GM19023 (cell line): Measurements from ENCODE around the gene SPAG4.

Source experiments
- ATAC-seq: cut with Tn5 transposase; IDR thresholded peaks from one replicate; pipeline ENCODE4 v1.9.1; 2021; ENCODE audit warnings: mild to moderate bottlenecking, moderate library complexity; ENCODE audit not compliant: unreplicated experiment

The SPAG4 gene, protein sequence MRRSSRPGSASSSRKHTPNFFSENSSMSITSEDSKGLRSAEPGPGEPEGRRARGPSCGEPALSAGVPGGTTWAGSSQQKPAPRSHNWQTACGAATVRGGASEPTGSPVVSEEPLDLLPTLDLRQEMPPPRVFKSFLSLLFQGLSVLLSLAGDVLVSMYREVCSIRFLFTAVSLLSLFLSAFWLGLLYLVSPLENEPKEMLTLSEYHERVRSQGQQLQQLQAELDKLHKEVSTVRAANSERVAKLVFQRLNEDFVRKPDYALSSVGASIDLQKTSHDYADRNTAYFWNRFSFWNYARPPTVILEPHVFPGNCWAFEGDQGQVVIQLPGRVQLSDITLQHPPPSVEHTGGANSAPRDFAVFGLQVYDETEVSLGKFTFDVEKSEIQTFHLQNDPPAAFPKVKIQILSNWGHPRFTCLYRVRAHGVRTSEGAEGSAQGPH

DNA sequence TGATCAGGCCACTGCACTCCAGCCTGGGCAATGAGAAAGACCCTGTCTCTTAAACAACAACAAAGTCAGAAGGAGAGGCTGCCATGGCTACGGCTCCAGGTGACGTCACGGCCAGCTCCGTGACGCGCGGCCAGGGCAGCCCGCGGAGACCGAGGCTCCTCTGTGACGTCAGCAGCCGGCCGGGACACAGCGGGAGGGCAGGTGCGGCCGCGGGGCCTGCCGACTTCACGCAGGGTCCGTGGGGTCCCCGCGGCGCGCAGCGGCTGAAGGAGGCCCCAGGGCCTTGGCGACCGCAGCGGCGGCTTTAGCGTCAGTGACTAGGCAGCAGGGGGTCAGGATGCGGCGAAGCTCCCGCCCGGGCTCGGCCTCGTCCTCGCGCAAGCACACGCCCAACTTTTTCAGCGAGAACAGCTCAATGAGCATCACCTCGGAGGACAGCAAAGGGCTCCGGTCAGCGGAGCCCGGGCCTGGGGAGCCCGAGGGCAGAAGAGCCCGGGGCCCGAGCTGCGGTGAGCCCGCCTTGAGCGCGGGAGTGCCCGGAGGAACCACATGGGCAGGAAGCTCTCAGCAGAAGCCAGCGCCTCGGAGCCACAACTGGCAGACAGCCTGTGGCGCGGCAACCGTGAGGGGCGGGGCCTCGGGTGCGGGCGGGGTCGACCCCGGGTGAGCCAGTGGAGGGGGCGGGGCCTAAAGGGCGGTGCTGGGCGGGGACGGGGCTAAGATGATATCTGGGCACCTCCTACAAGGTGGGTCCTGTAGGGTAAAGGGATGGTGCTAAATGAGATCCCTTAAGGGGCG is at the start of gene SPAG4:
SPAG4 (plus strand) TSS at position 163 of the 798 bp plus-strand sequence; CDS start at position 338, 175 bp downstream.
- peak; percentile 72 for ATAC-seq

DNA sequence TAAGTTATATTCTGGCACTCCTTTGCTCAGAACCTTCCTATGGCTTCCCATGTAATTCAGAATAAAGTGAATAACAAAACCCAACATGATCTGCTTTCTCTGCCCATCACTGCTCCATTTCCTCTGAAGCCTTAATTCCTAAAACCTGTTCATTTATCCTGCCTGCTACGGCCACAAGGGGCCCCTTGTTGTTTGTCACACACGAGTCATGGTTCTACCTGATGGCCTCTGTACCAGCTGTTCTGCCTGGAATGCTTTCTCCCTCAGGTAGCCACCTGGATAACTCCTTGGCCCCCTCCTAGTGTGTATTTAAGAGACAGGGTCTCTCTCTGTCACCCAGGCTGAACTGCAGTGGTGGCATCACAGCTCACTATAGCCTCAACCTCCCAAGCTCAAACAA is 47.0 kb upstream of the SPAG4 start:
- no peak for ATAC-seq

DNA sequence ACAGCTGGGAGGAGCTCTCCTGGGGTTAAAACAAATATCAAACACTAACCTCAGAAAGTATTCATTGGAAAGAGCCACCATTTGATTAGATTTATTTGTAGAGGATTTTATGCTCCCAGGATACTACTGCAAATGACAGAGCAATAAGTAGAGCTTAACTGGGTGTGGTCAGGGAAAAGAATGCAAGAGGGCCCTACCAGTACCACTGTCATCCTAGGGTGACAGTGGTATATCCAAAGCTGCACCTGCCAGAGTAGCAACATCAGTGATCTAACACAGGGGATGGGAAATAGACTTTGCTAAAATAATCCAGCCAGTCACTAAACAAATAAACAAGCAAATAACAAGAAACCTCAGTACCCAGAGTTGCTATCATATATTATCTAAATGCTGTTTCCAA is 44.1 kb upstream of the SPAG4 start:
- ATAC-seq, result no peak

DNA sequence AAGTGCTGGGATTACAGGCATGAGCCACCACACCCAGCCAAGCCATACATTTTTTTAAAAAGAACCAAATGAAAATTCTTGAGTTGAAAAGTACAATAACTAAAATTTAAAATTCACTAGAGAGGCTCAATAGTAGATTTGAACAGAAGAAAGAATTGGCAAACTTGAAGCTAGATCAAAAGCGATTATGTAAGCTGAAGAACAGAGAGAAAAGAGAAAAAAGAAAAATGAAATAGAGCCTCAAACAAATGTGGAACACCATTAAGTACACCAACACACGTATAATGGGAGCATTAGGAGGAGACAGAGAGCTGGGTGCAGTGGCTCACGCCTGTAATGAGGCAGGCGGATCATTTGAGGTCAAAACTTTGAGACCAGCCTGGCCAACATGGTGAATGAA is 42.8 kb upstream of the SPAG4 start:
- no peak for ATAC-seq

DNA sequence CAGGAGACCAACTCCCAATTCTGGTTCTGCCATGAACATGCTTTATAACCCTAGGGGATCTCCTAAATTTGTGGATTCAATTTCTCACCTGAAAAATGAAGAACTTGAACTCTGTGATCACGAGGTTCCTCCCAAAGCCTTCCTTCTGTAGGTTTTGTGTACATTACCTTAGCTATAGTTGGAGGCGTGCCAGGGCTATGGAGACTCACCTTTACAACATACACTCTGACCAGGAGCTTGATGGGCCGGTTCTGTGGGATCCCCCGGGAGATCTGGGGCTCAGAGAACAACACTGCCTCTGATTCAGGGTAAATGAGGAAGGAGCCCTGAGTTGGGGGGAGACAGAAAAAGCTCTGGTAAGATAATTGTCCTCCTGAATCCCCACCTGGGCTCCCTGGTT is 39.7 kb upstream of the SPAG4 start:
- no peak for ATAC-seq

DNA sequence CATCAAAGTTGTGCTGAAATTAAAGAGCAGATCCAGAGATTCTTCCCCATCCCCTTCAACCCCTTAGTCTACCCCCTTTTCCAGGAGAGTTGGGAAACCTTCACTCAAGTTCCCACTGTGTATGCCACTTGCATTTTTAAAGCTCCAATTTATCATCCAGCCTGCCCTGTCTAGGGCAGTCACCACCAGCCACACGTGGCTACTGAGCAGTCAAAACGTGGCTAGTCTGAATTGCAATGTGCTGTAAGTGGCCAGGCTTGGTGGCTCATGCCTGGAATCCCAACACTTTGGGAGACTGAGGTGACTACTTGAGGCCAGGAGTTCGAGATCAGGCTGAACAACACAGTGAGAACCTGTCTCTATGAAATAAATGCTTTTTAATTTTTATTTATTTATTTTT is 38.8 kb upstream of the SPAG4 start:
- no peak for ATAC-seq

DNA sequence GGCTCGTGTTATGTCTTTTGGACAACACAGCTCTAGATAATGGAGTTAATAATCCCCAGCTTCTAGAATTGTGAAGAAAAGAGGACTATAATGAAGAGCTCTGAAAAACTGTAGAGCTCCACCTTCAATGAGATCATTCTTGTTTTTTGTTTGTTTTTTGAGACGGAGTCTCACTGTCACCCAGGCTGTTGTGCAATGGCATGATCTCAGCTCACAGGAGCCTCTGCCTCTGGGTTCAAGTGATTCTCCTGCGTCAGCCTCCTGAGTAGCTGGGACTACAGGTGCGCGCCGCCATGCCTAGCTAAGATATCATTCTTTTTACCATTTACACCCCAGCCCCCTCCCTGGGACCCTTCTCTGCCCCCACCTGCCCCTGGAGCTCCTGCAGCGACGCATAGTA is 37.2 kb upstream of the SPAG4 start:
- ATAC-seq, result no peak

DNA sequence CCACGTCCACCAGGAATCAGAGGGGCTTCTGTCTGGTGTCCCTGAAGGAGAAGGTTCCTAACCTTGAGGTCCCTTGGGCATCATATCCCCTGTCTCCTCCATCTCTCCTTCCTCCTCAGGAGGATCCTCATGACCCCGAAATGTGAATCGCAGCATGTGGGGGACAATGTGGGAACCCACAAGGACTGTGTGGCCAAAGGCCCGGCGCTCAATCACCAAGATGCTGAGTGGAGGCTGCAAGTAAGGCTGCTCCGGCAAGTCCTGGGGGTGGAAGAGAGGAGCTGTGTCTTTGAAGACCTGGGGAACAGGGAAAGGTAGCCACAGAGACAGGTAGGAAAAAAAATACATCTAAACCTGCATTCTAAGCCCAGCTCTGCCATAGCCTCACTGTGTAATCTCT is 36.4 kb upstream of the SPAG4 start:
- ATAC-seq, result no peak

DNA sequence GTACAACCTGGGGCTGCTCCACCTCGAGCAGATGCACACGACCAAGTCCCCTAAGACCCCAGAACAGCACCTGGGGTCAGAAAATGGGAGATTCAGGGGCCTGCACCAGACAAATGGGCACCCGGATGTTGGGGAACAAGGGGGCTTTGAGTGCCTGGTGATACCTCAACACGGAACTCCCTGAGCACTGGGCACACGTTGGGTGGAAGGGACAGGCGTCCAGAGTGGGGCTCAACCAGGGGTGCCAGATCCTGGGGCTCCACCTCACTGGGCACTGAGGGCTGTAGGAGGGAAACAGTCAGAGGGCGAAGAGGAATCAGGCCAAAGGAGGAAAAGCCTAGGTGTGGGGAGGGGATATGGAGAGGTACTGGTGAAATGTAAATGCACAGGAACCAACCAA is 33.5 kb upstream of the SPAG4 start:
- no peak for ATAC-seq

DNA sequence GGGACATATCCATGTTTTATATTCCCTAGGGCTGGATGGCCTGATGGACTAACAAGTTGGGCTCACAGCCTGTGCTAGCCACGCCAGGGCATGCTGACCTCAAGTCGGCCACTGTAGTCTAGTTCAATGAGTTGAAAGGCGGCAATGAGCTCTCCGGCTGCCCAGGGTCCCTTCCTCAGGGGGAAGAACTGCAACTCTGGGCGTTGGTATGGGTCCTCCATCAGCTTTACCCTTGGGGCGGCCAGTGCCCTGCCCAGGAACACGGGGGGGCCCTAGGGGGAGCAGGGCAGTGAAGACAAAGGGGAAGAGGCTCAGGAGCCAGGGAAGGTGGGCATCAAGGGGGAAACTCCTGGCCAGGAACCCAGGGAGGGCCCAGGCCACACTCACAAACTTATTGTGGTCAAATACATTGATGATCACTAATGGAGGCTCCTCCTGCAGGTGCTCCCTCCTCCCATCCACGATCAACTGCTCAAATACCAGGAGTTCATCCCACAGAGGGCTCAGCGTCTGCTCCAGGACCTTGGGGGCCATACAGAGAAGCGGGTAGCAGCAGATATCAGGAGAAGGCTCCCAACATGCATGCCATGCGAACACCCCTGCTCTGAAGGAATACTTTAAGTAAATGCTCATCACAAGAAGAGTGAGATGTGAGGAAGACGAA is 32.8 kb upstream of the SPAG4 start:
- no peak for ATAC-seq

DNA sequence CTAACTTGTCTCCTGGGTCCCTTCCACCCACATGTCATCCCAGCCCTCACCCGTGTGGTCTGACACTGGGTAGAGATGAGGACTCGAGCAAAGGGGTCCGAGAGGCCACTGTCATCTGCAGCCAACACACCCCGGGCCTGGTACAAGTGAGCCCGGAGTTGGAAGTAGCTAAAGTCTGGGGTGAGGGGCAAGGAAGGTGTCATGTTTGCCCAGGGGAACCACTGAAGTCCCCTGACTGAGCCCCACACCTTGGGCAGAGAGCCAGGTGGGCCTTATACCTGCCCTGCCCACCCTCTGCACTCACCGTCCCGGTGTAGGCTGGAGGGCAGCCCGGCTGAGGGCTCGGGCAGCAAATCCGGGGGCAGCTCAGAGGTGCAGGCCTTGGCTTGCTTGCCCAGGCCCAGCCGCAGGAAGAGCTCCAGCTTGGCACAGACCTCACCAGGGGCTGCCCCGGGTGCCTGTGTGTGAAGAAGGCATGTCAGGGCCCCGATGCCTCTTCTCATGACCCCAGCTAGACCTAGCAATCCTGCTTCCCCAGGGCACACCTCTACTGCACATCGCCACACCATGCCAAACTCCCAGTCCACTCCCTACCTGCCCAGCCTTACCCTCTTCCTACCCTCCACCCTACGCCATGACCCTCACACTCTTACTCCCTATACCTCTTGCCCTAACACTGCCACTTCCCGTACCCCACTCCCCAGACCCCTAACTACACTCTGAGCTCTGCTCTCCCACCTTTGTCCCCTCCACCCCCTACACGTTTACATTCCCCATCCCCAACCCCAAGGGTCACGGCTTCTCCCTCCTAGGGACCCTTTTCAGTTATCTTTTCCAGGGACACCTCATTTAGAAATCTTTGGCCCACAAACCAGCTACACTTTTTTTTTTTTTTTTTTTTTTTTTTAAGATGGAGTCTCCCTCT is 31.7 kb upstream of the SPAG4 start:
- ATAC-seq, result no peak

DNA sequence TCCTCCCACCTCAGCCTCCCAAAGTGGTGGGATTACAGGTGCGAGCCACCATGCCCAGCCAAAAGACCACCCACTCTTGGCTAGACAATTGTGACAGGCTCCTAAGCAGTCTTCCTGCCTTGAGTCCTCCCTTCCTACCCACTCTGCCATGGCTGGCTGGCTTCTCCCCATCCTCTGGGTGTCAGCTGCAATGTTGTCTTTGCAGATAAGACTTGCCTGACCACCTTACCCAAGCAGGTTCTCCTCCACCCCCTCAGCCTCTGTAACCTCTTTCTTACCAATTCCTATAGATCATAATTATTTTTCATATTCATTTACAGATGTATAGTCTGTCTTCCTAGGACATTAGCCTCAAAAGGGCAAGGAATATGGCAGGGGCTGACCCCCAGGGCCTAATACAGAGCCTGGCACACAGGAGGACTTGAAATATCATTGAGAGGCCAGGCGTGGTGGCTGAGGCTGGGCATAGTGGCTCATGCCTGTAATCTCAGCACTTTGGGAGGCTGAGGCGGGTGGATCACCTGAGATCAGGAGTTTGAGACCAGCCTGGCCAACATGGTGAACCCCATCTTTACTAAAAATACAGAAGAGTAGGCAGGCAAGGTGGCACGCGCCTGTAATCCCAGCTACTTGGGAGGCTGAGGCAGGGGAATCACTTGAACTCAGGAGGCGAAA is 28.7 kb upstream of the SPAG4 start:
- ATAC-seq, result no peak

DNA sequence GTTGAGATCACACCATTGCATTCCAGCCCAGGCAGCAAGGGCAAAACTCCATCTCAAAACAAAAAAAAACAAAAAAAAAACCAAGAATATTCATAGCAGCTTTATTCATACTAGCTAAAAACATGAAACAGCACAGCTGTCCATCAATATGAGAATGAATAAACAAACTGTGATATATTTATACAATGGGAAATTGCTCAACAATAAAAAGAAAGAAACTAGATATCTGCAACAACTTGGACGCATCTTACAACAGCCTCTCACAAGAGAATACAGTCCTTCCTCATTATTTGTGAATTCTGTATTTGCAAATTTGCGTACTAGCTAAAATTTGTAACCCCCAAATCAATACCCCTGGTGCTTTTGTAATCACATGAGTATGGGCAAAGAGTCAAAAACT is 28.2 kb upstream of the SPAG4 start:
- ATAC-seq, result no peak

DNA sequence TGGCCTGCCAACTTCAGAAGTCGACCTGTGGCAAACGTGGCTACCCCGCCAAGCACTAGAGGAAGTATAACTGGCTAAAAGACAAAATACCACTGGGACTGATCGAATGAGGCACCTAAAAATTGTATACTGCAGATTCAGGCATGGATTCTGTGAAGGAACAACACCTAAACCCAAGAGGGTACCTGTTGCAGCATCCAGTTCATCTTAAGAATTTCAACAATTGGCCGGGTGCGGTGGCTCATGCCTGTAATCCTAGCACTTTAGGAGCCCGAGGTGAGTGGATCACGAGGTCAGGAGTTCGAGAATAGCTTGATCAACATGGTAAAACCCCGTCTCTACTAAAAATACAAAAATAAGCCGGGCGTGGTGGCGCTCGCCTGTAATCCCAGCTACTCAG is 27.2 kb upstream of the SPAG4 start:
- no peak for ATAC-seq

DNA sequence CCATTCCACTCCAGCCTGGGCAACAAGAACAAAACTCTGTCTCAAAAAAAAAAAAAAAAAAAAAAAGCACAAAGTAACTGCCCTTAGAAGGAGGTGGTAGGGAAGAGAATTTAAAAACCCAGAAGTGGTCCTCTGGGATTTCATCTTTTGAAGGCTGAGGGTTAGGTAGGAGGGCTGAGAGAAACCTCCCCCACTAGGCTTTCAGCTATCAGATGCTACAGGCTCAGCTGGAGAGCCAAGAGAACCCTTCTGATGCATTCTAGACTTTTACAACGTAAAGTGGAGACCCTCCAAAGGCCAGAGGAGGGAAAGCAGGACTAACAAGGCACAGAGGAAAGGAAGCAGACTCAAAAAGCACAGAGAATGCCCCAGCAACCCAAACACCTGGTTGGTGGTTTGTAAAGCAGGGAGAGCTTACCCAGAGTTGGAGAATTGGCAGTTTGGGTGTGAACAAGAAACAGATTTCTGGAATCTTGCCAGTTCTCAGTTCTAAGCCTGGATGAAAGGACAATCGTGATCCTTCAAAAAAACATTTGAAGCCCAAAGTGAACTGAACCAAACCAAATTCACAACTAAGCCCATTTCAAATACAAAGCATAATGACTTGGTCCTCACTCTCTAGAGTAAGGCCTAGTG is 23.2 kb upstream of the SPAG4 start:
- ATAC-seq, result no peak

DNA sequence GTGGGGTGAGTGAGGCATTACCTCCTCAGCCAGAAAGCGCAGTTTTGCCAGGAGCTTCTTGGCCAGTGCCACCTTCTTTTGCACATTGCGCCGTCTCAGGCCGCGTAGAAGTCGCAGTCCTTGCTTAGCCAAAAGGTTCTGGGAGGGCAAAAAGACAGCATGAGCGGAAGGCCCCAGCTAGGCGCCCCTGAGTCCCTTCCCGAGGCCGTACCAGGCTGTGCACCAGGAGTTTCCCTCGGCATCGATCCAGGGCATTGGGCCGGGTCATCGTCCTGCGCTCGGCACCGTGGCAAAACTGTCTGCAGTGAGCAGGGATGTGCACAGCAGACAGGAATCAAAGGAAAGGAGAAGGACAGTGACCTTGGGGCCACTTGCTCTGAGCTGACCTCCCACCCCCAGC is 20.2 kb upstream of the SPAG4 start:
- ATAC-seq, result no peak

DNA sequence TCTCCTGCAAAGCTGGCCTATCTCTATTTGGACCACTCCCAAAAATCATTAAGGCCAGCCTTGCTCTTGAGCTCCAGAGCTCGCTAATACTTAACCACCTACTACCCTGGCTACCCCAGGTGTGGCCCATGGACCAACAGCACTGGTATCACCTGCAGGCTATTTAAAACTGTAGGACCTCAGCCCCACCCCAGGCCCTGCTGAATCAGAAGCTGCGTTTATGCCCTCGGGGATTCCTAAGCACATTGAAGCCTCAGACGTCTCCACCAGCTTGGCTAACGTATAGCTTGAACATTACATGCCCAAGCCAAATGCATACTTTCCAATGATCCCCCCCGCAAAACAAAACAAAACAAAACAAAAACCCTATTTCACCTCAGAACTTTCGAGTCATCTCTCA is 19.7 kb upstream of the SPAG4 start:
- no peak for ATAC-seq

DNA sequence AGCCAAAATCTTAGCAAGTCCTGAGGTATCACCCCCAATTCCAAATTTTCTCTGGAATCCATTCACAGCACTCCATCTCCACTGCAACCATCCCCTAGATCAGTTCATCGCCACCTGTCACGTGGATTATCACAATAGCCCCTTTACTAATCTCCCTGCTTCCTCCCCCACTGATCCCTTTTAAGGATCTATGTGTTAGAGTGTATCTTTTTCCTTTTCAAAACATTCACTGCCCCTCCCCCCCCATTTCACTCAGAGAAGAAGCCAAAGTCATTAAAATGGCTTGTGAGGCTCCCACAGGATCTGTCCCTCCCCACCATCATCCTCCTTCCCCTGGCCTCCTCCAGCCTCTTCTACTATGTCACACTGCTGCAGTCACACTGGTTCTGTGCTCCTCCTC is 18.4 kb upstream of the SPAG4 start:
- no peak for ATAC-seq

DNA sequence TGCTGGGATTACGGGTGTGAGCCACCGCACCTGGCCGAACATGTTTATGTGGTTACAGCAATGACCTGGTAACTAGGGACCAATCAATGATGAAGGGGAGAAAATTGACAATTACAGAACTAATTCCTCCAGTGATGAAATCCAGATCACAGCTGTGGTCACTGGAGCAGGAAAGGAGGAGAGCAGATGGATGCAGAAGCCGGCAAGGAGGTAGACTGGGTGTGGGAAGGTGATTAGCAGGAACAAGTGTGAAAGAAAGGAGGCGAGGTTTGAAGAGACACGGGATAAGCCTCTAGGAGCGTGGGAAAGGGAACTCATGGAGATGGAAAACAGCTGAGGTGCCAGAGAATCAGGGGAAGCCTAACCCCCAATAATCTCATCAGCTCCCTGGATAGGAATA is 17.2 kb upstream of the SPAG4 start:
- ATAC-seq, result no peak
